Activated naive CD8-positive, alpha-beta T cell treated with anti-CD3 and anti-CD28 coated beads, Interleukin-2, amount 50 U/mL, for 16 hours (primary cell): ENCODE measurements around the gene NPLOC4.

Source experiments
- DNase-seq: peaks from one replicate; pipeline ENCODE4 v3.0.0-alpha.2; 2020; ENCODE audit warnings: low read depth, low spot score

Gene NPLOC4

GRCh38 chr17:81566461-81567126, 70.3 kb downstream of the NPLOC4 start:
- DNase-seq, result no peak

GRCh38 chr17:81565231-81565630, 71.7 kb downstream of the NPLOC4 start:
- no peak for DNase-seq

GRCh38 chr17:81564778-81565177, 72.1 kb downstream of the NPLOC4 start:
- no peak for DNase-seq

- DNase-seq, result no peak
These were observed 72.9 kb downstream of the NPLOC4 start for GRCh38 chr17:81563861-81564586.

GRCh38 chr17:81561494-81561885, 75.4 kb downstream of the NPLOC4 start:
- no peak for DNase-seq

- DNase-seq, result no peak
These were observed 77.7 kb downstream of the NPLOC4 start for GRCh38 chr17:81558941-81559806.

- DNase-seq, result no peak
These were observed 78.8 kb downstream of the NPLOC4 start for GRCh38 chr17:81558115-81558468.

GRCh38 chr17:81557276-81558114, 79.4 kb downstream of the NPLOC4 start:
- no peak for DNase-seq

- DNase-seq, result no peak
These were observed 80.0 kb downstream of the NPLOC4 start for GRCh38 chr17:81556863-81557262.

- DNase-seq, result no peak
These were observed 80.7 kb downstream of the NPLOC4 start for GRCh38 chr17:81556175-81556691.

- DNase-seq, result no peak
These were observed 83.2 kb downstream of the NPLOC4 start for GRCh38 chr17:81553616-81554181.

- peak; percentile 56 for DNase-seq
These were observed 83.8 kb downstream of the NPLOC4 start for GRCh38 chr17:81553018-81553615.

- peak; percentile 60 for DNase-seq
These were observed 84.5 kb downstream of the NPLOC4 start, which contains the start of gene FAAP100 for GRCh38 chr17:81552244-81553017. FAAP100 (minus strand) TSS chr17:81552353; CDS start chr17:81552330, 23 bp downstream.

- no peak for DNase-seq
These were observed 85.3 kb downstream of the NPLOC4 start for GRCh38 chr17:81551458-81552243.

- no peak for DNase-seq
These were observed 86.0 kb downstream of the NPLOC4 start for GRCh38 chr17:81550830-81551457.

GRCh38 chr17:81550285-81550684, 86.6 kb downstream of the NPLOC4 start:
- no peak for DNase-seq

- no peak for DNase-seq
These were observed 87.1 kb downstream of the NPLOC4 start for GRCh38 chr17:81549826-81550225.

GRCh38 chr17:81549031-81549557, 87.8 kb downstream of the NPLOC4 start:
- DNase-seq, result no peak
